ENCODE data around the gene ROCK2.

The ROCK2 gene

DNA sequence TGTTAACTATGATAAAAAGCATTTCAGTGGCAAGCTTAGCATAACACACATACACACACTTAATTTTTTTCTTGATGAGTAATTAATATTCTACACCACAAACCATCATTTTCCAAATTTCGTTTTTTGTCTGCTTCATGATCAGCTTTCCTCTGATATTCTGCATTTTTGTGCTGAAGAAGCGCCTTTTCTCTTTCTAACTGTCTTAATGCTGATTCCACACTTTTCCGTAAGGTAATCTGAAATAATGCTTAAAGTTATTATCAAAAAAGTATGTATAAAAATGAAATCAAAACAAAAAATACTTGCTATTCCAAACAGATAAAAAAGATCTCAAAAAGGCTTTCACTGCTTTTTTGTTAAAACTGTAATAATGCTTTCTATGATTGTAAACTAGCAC, 129.0 kb downstream of the ROCK2 start:
- no peak overlapping the region for H2AFZ ChIP-seq (ENCODE audit: low read length)
- no peaks in the 10 kb centered on the region for H3K79me2 ChIP-seq (ENCODE audit: insufficient read depth, low read length)
- no peaks in the 10 kb centered on the region for H3K4me1 ChIP-seq (ENCODE audit: insufficient read depth, low read length, poor library complexity, severe bottlenecking)
- H3K36me3 ChIP-seq (ENCODE audit: insufficient read depth, low read length): peaks cover 88% of the 10 kb centered on the region
- no peaks in the 10 kb centered on the region for H3K27me3 ChIP-seq (ENCODE audit: insufficient read depth, low read length, poor library complexity, severe bottlenecking)
- H3K9ac ChIP-seq (ENCODE audit: low read depth, low read length, poor library complexity, severe bottlenecking): no peak overlapping the region
- H3K4me2 ChIP-seq (ENCODE audit: low read depth, low read length, poor library complexity, severe bottlenecking): no peak overlapping the region
- H3F3A ChIP-seq (ENCODE audit: low read depth): no peaks in the 10 kb centered on the region
- no peaks in the 10 kb centered on the region for H3K9me2 ChIP-seq (replicated peaks; ENCODE audit: low read depth, low read length)
- no peaks in the 10 kb centered on the region for H4K20me1 ChIP-seq (ENCODE audit: insufficient read depth, low read length, poor library complexity, severe bottlenecking)
- H3K4me3 ChIP-seq (ENCODE audit: low read length, poor library complexity, severe bottlenecking): no peak overlapping the region
- H3K9me3 ChIP-seq (ENCODE audit: insufficient read depth, low read depth, low read length): no peaks in the 10 kb centered on the region
- TF ChIP-seq, protein P1, sequence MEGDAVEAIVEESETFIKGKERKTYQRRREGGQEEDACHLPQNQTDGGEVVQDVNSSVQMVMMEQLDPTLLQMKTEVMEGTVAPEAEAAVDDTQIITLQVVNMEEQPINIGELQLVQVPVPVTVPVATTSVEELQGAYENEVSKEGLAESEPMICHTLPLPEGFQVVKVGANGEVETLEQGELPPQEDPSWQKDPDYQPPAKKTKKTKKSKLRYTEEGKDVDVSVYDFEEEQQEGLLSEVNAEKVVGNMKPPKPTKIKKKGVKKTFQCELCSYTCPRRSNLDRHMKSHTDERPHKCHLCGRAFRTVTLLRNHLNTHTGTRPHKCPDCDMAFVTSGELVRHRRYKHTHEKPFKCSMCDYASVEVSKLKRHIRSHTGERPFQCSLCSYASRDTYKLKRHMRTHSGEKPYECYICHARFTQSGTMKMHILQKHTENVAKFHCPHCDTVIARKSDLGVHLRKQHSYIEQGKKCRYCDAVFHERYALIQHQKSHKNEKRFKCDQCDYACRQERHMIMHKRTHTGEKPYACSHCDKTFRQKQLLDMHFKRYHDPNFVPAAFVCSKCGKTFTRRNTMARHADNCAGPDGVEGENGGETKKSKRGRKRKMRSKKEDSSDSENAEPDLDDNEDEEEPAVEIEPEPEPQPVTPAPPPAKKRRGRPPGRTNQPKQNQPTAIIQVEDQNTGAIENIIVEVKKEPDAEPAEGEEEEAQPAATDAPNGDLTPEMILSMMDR (conservative IDR thresholded peaks at IDR 0.05; ENCODE audit: low read length): no peak
- no peak for TF ChIP-seq EZH2phosphoT487 (IDR thresholded peaks at IDR 0.05; ENCODE audit: borderline replicate concordance)

GRCh38 chr2:11214770-11215169, 129.7 kb downstream of the ROCK2 start:
- Histone ChIP-seq H2AFZ (ENCODE audit: low read length) (no peak overlapping the region), H3K4me3 (ENCODE audit: low read length, poor library complexity, severe bottlenecking) (no peak overlapping the region), H3K9ac (ENCODE audit: low read depth, low read length, poor library complexity, severe bottlenecking) (no peak overlapping the region), H3K27me3 (ENCODE audit: insufficient read depth, low read length, poor library complexity, severe bottlenecking) (no peaks in the 10 kb centered on the region), H4K20me1 (ENCODE audit: insufficient read depth, low read length, poor library complexity, severe bottlenecking) (no peaks in the 10 kb centered on the region), H3F3A (ENCODE audit: low read depth) (no peaks in the 10 kb centered on the region), H3K4me1 (ENCODE audit: insufficient read depth, low read length, poor library complexity, severe bottlenecking) (no peaks in the 10 kb centered on the region), H3K79me2 (ENCODE audit: insufficient read depth, low read length) (no peaks in the 10 kb centered on the region), H3K36me3 (ENCODE audit: insufficient read depth, low read length) (peaks cover 90% of the 10 kb centered on the region), H3K4me2 (ENCODE audit: low read depth, low read length, poor library complexity, severe bottlenecking) (no peak overlapping the region), H3K9me2 (replicated peaks; ENCODE audit: low read depth, low read length) (no peaks in the 10 kb centered on the region), H3K9me3 (ENCODE audit: insufficient read depth, low read depth, low read length) (no peaks in the 10 kb centered on the region)
- TF ChIP-seq, protein P1 (conservative IDR thresholded peaks at IDR 0.05; ENCODE audit: low read length): no peak
- no peak for TF ChIP-seq EZH2phosphoT487 (IDR thresholded peaks at IDR 0.05; ENCODE audit: borderline replicate concordance)

- Histone ChIP-seq H3K36me3 (ENCODE audit: insufficient read depth, low read length) (peaks cover 89% of the 10 kb centered on the region), H4K20me1 (ENCODE audit: insufficient read depth, low read length, poor library complexity, severe bottlenecking) (no peaks in the 10 kb centered on the region), H3K4me3 (ENCODE audit: low read length, poor library complexity, severe bottlenecking) (no peak overlapping the region), H3K27me3 (ENCODE audit: insufficient read depth, low read length, poor library complexity, severe bottlenecking) (no peaks in the 10 kb centered on the region), H3K4me1 (ENCODE audit: insufficient read depth, low read length, poor library complexity, severe bottlenecking) (no peaks in the 10 kb centered on the region), H3K9me3 (ENCODE audit: insufficient read depth, low read depth, low read length) (no peaks in the 10 kb centered on the region), H3F3A (ENCODE audit: low read depth) (no peaks in the 10 kb centered on the region), H3K9ac (ENCODE audit: low read depth, low read length, poor library complexity, severe bottlenecking) (no peak overlapping the region), H2AFZ (ENCODE audit: low read length) (no peak overlapping the region), H3K4me2 (ENCODE audit: low read depth, low read length, poor library complexity, severe bottlenecking) (no peak overlapping the region), H3K79me2 (ENCODE audit: insufficient read depth, low read length) (no peaks in the 10 kb centered on the region), H3K9me2 (replicated peaks; ENCODE audit: low read depth, low read length) (no peaks in the 10 kb centered on the region)
- TF ChIP-seq, protein P1 (conservative IDR thresholded peaks at IDR 0.05; ENCODE audit: low read length): no peak
- TF ChIP-seq EZH2phosphoT487 (IDR thresholded peaks at IDR 0.05; ENCODE audit: borderline replicate concordance): no peak
These were observed 130.5 kb downstream of the ROCK2 start for GRCh38 chr2:11213975-11214374.

All from Loucy (cell line).